ENCODE data around the gene GDPD5. TPM values are rescaled to one million over a fixed set of nuclear protein-coding genes. Genes with fewer than 3 reads are reported as not detected.

Gene GDPD5
- total and polyA plus RNA-seq, 9 of the 15 experiments (the other 6 are each of a cell fraction or from before 2014, with no cell fraction given) = 0.32 to 27.3 (median 8.0) TPM

DNA sequence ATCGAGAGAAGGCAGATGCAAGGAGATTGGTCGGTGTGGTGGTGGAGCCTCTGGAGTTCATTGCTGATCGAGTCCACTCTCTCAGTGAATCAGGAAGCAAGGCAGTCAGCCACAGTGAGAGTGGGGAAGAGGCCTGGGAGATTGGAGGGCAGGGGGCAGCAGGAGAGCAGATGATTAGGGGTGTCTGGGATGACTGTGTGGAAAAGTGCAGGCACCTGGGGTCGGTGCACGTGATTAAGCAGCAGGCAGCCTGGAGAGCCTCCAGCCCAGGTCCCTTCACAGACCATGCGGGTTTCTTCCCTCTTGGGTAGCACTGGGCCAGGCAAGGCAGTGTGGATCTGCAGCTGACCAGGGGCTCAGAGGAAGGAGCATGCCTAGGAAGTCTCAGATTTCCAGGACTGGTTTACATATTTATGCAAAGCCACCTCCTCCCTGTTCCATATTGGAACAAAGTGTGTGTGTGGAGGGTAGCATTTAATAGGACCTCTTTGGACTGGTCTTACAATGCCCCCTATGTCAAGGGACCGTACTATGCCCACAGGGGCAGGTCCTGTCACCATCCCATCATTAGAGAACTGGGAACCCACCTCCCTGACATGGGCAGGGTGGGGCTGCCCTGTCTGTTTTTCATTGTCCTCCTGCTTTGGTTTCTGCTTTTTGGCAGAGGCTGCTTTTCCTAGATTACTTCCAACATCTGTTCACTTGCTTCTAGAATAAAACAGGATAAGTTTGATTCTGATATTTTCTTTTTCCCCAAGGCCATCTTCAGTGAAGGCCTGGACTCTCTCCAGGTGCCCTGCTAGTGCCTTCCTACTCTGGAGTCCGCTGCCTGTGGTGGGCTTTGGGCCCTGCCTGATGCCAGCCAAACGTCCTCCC lies 14.0 kb upstream of the GDPD5 start (continued):
- TF ChIP-seq FUS (optimal IDR thresholded peaks at IDR 0.05; ENCODE audit: low read depth, low read length) (no peak), ZNF696 (CRISPR knock-in tag; conservative IDR thresholded peaks at IDR 0.05) (no peak), ESRRA (IDR thresholded peaks at IDR 0.05; ENCODE audit: borderline replicate concordance, low read depth) (no peak), NR4A1 (CRISPR knock-in tag; IDR thresholded peaks at IDR 0.05) (no peak), NR4A1 (tag; IDR thresholded peaks at IDR 0.05) (no peak), KAT7 (CRISPR knock-in tag; IDR thresholded peaks at IDR 0.05; ENCODE audit: borderline replicate concordance) (no peak), BHLHE40 (IDR thresholded peaks at IDR 0.05; ENCODE audit: low read length) (peak; percentile 50; the same call in 1 of the 2 replicates), ZNF140 (CRISPR knock-in tag; IDR thresholded peaks at IDR 0.05) (no peak), CBFA2T2 (conservative IDR thresholded peaks at IDR 0.05) (no peak; the same call in 1 of the 2 replicates), BDP1 (IDR thresholded peaks at IDR 0.05; ENCODE audit: insufficient read depth, insufficient read length) (no peak), CBFA2T3 (IDR thresholded peaks at IDR 0.05) (peak; percentile 35; the same call in 1 of the 2 replicates), MYBL2 (IDR thresholded peaks at IDR 0.05; ENCODE audit: low read depth) (no peak), MYBL2 (CRISPR knock-in tag; IDR thresholded peaks at IDR 0.05; ENCODE audit: borderline replicate concordance) (no peak), HSF4 (CRISPR knock-in tag; IDR thresholded peaks at IDR 0.05; ENCODE audit: borderline replicate concordance) (no peak), DACH1 (IDR thresholded peaks at IDR 0.05; ENCODE audit: partially characterized antibody) (no peak), STAT5A (IDR thresholded peaks at IDR 0.05; ENCODE audit: borderline replicate concordance, low read length) (no peak)
- TF ChIP-seq, protein P1, sequence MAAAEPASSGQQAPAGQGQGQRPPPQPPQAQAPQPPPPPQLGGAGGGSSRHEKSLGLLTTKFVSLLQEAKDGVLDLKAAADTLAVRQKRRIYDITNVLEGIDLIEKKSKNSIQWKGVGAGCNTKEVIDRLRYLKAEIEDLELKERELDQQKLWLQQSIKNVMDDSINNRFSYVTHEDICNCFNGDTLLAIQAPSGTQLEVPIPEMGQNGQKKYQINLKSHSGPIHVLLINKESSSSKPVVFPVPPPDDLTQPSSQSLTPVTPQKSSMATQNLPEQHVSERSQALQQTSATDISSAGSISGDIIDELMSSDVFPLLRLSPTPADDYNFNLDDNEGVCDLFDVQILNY (CRISPR knock-in tag; IDR thresholded peaks at IDR 0.05) = no peak
- TF ChIP-seq, protein P2, sequence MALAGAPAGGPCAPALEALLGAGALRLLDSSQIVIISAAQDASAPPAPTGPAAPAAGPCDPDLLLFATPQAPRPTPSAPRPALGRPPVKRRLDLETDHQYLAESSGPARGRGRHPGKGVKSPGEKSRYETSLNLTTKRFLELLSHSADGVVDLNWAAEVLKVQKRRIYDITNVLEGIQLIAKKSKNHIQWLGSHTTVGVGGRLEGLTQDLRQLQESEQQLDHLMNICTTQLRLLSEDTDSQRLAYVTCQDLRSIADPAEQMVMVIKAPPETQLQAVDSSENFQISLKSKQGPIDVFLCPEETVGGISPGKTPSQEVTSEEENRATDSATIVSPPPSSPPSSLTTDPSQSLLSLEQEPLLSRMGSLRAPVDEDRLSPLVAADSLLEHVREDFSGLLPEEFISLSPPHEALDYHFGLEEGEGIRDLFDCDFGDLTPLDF (CRISPR knock-in tag; IDR thresholded peaks at IDR 0.05) = no peak
- TF ChIP-seq, protein P3, sequence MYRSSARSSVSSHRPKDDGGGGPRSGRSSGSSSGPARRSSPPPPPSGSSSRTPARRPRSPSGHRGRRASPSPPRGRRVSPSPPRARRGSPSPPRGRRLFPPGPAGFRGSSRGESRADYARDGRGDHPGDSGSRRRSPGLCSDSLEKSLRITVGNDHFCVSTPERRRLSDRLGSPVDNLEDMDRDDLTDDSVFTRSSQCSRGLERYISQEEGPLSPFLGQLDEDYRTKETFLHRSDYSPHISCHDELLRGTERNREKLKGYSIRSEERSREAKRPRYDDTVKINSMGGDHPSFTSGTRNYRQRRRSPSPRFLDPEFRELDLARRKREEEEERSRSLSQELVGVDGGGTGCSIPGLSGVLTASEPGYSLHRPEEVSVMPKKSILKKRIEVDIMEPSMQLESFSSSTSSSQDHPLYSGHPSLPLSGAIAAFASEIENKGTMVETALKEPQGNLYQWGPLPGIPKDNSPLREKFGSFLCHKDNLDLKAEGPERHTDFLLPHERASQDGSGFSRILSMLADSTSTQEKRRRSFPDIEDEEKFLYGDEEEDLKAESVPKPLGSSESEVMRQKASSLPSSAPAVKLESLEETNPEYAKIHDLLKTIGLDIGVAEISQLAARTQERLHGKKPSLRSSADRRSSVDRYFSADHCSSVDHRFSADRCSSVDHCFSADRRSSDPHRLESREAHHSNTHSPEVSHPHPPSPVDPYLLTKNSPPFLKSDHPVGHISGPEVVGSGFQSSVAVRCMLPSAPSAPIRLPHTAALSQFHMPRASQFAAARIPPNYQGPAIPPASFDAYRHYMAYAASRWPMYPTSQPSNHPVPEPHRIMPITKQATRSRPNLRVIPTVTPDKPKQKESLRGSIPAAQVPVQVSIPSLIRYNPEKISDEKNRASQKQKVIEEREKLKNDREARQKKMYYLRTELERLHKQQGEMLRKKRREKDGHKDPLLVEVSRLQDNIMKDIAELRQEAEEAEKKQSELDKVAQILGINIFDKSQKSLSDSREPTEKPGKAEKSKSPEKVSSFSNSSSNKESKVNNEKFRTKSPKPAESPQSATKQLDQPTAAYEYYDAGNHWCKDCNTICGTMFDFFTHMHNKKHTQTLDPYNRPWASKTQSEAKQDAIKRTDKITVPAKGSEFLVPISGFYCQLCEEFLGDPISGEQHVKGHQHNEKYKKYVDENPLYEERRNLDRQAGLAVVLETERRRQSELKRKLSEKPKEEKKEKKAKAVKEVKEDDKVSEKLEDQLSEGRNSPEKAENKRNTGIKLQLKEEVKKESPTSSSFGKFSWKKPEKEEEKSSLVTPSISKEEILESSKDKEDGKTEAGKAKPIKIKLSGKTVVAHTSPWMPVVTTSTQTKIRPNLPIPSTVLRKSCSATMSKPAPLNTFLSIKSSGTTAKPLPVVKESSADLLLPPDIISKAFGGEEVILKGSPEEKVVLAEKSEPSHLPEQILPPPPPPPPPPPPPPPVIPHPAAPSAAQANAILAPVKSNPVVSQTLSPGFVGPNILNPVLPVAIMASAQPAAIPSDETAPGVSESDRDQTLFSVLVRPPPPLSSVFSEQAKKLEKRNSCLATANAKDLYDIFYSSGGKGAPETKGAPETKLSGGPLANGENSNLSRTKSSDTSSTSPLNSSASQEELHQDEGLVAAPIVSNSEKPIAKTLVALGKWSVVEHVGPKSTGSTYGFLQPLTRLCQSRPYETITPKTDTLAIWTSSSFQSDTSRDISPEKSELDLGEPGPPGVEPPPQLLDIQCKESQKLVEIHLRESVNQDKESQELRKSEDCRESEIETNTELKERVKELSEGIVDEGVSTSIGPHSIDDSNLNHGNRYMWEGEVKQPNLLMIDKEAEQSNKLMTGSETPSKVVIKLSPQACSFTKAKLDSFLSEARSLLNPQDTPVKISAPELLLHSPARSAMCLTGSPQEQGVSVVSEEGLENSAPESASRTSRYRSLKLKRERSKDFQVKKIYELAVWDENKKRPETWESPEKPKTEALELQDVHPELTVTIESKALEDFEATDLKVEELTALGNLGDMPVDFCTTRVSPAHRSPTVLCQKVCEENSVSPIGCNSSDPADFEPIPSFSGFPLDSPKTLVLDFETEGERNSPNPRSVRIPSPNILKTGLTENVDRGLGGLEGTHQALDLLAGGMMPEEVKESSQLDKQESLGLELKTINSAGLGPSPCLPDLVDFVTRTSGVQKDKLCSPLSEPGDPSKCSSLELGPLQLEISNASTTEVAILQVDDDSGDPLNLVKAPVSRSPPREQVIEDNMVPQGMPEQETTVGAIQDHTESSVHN (IDR thresholded peaks at IDR 0.05; ENCODE audit: borderline replicate concordance in 1 of 2, low read depth in 1 of 2) = no peak
